Measurements from ENCODE around the gene POMGNT2.

DNA sequence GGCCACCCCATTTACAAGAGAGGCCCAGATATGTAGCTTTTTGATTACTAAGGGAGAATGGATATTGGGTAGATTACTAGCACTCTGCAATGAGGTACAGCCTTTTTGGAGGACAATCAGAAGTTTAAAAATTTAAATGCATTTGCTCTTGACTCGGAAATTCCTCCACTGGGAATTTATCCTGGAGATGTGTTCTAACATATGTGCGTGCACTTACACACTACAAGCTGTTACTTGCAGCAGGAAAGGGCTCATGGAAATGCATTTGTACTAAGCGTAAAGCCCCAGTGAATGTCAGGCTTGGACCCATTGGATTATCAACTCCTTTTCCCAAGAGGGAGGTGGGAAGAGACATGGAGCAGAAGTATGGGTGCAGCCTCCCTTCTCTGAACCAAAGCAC lies 7.8 kb upstream of the POMGNT2 start:
- TF ChIP-seq, protein P1, sequence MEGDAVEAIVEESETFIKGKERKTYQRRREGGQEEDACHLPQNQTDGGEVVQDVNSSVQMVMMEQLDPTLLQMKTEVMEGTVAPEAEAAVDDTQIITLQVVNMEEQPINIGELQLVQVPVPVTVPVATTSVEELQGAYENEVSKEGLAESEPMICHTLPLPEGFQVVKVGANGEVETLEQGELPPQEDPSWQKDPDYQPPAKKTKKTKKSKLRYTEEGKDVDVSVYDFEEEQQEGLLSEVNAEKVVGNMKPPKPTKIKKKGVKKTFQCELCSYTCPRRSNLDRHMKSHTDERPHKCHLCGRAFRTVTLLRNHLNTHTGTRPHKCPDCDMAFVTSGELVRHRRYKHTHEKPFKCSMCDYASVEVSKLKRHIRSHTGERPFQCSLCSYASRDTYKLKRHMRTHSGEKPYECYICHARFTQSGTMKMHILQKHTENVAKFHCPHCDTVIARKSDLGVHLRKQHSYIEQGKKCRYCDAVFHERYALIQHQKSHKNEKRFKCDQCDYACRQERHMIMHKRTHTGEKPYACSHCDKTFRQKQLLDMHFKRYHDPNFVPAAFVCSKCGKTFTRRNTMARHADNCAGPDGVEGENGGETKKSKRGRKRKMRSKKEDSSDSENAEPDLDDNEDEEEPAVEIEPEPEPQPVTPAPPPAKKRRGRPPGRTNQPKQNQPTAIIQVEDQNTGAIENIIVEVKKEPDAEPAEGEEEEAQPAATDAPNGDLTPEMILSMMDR (IDR thresholded peaks at IDR 0.05) = no peak
- no peak for TF ChIP-seq EZH2 (IDR thresholded peaks at IDR 0.05; ENCODE audit: borderline replicate concordance, insufficient read depth, low read depth, low read length, poor library complexity, severe bottlenecking)
